Colonic mucosa (tissue), 4 donors: ENCODE measurements around the gene TBX21. TPM values are rescaled to one million over a fixed set of nuclear protein-coding genes. Genes with fewer than 3 reads are reported as not detected.
"Not testable (repeated sequence)": the region's sequence is repeated elsewhere in the genome, so short reads cannot be mapped to it uniquely, and the experiment has no call there.

ENCODE experiments used
- DNase-seq: peaks from one replicate; pipeline ENCODE4 v3.0.0-alpha.2; 2020
- H3K27ac ChIP-seq: fragments of 200-600 bp; one replicate; pipeline ENCODE4 v1.8.0; 2021
- H3K27me3 ChIP-seq: fragments of 200-600 bp; one replicate; pipeline ENCODE4 v1.8.0; 2021
- H3K36me3 ChIP-seq: fragments of 200-600 bp; one replicate; pipeline ENCODE4 v1.8.0; 2021
- H3K4me1 ChIP-seq: fragments of 200-600 bp; one replicate; pipeline ENCODE4 v1.8.0; 2021; ENCODE audit warnings: mild to moderate bottlenecking
- H3K4me3 ChIP-seq: fragments of 200-600 bp; one replicate; pipeline ENCODE4 v1.8.0; 2021
- H3K9ac ChIP-seq, 2 donors: one replicate each; pipeline ENCODE4 v1.7.0; 2013; ENCODE audit warnings: control low read depth in 2 of 2, low read depth in 2 of 2, low read length in 2 of 2
- H3K9me3 ChIP-seq: fragments of 200-600 bp; one replicate; pipeline ENCODE4 v1.8.0; 2021
- CTCF ChIP-seq: fragments of 200-600 bp; IDR thresholded peaks from one replicate; pipeline ENCODE4 v1.8.0; 2022; ENCODE audit warnings: antibody characterized with exemption, mild to moderate bottlenecking
- intact Hi-C: fragments of 100-400 bp; cut with DNase I; formaldehyde crosslinking; loops from one replicate; pipeline ENCODE4 v1.14.1; 2022
- total RNA-seq, 2 donors: library from RNA; stranded (reverse); fragmentation: NEBNext Ultra II Directional in 1 of 2; extraction: Animal tissue kit (Norgen Biotek cat#: 25700) in 1 of 2; gene quantifications; one replicate each; pipeline ENCODE4 v1.2.1, GENCODE V29; 2021
- donor health status: healthy.
- donor health status: DM: no; HTN: no; CAD: no.
- donor health status: DM: no; HTN: no; CAD: no.

The TBX21 gene
- total RNA-seq, 2 donors from 2014 or later, result 0.40 to 0.49 TPM

- Histone ChIP-seq H3K4me1 (no peaks in the 10 kb centered on the region), H3K36me3 (no peaks in the 10 kb centered on the region), H3K9me3 (no peaks in the 10 kb centered on the region), H3K9ac (no peak overlapping the region), H3K27ac (no peak overlapping the region), H3K27me3 (no peaks in the 10 kb centered on the region), H3K4me3 (no peak overlapping the region)
- DNase-seq, result no peak
- no peak for TF ChIP-seq CTCF
- intact Hi-C loops, result no loop called here
Measured at GRCh38 chr17:47762728-47763127, 29.7 kb downstream of the TBX21 start.

GRCh38 chr17:47763913-47764582 lies 31.0 kb downstream of the TBX21 start:
- Histone ChIP-seq H3K36me3 (no peaks in the 10 kb centered on the region), H3K4me3 (no peak overlapping the region), H3K27ac (no peak overlapping the region), H3K9me3 (no peaks in the 10 kb centered on the region), H3K4me1 (no peaks in the 10 kb centered on the region), H3K27me3 (no peaks in the 10 kb centered on the region), H3K9ac (no peak overlapping the region)
- no peak for DNase-seq
- intact Hi-C loops, result no loop called here
- TF ChIP-seq CTCF, result no peak

GRCh38 chr17:47773649-47774048 lies 40.6 kb downstream of the TBX21 start:
- H3K27ac ChIP-seq, H3K9me3 ChIP-seq, intact Hi-C loops, H3K36me3 ChIP-seq, H3K4me1 ChIP-seq, H3K4me3 ChIP-seq, H3K9ac ChIP-seq, DNase-seq: not testable (repeated sequence)
- H3K27me3 ChIP-seq, result peaks cover 10% of the 10 kb centered on the region

GRCh38 chr17:47774331-47774730 lies 41.3 kb downstream of the TBX21 start:
- H3K9ac ChIP-seq, result no peak overlapping the region
- H3K27me3 ChIP-seq, result peaks cover 10% of the 10 kb centered on the region
- TF ChIP-seq CTCF, result no peak
- no peaks in the 10 kb centered on the region for H3K36me3 ChIP-seq
- no peak overlapping the region for H3K4me3 ChIP-seq
- no peak overlapping the region for H3K27ac ChIP-seq
- no peaks in the 10 kb centered on the region for H3K4me1 ChIP-seq
- intact Hi-C loops, result no loop called here
- no peak for DNase-seq
- no peaks in the 10 kb centered on the region for H3K9me3 ChIP-seq

GRCh38 chr17:47774987-47775580 lies 42.0 kb downstream of the TBX21 start:
- H3K9me3 ChIP-seq, result no peaks in the 10 kb centered on the region
- H3K27ac ChIP-seq, result no peak overlapping the region
- intact Hi-C loops, result no loop called here
- TF ChIP-seq CTCF, result no peak
- DNase-seq, result no peak
- H3K9ac ChIP-seq, result no peak overlapping the region
- H3K4me3 ChIP-seq, result no peak overlapping the region
- peaks cover 10% of the 10 kb centered on the region for H3K27me3 ChIP-seq
- no peaks in the 10 kb centered on the region for H3K4me1 ChIP-seq
- H3K36me3 ChIP-seq, result no peaks in the 10 kb centered on the region
